C4-2B (cell line): ENCODE data around the gene AGAP1.

Experiments used
- CTCF ChIP-seq: fragments of 450-650 bp; conservative IDR thresholded peaks from 2 replicates; pipeline ENCODE4 v1.5.1; 2017; ENCODE audit warnings: mild to moderate bottlenecking
- ZFX ChIP-seq: fragments of 450-650 bp; IDR thresholded peaks from 2 replicates; pipeline ENCODE4 v1.6.1; 2017

GRCh38 chr2:236070236-236070635, 576.4 kb downstream of the AGAP1 start:
- TF ChIP-seq CTCF (no peak), ZFX (no peak)
